PC-3 (cell line): Measurements from ENCODE around the gene LCK. TPM values are rescaled to one million over a fixed set of nuclear protein-coding genes. Genes with fewer than 3 reads are reported as not detected.

Experiments
- ATAC-seq: fragments of 200-7000 bp; cut with Tn5 transposase; 2 replicates; pipeline ENCODE4 v1.9.1; 2020; ENCODE audit warnings: mild to moderate bottlenecking, moderate library complexity
- BruUV-seq: library from RNA; stranded (reverse); fragments of 400-500 nt; replicated peaks from 2 replicates; lab custom pipeline; 2021; lab: Mats Ljungman, UMichigan
- CTCF ChIA-PET: fragments of 300-600 bp; sonication (Branson Sonifier 250); formaldehyde crosslinking; loops from one replicate; lab custom pipeline; 2022; ENCODE audit warnings: antibody characterized with exemption; lab: Charles Lee
- POLR2A ChIA-PET: fragments of 300-600 bp; sonication (Branson Sonifier 250); formaldehyde crosslinking; loops from one replicate; lab custom pipeline; 2022; ENCODE audit warnings: antibody characterized with exemption; ENCODE audit not compliant: unreplicated experiment; lab: Charles Lee
- DNase-seq: peaks from one replicate; pipeline ENCODE4 v3.0.0-alpha.2; 2015
- H2AFZ ChIP-seq: fragments of 300-600 bp; sonication (generic); 2 replicates; pipeline ENCODE4 v1.6.0; 2016; ENCODE audit warnings: antibody characterized with exemption, low read length
- H3F3A ChIP-seq: fragments of 300-600 bp; sonication (generic); one replicate; pipeline ENCODE4 v1.6.0; 2017; ENCODE audit warnings: antibody characterized with exemption, low read length, control low read depth, mild to moderate bottlenecking; ENCODE audit not compliant: unreplicated experiment
- H3K27ac ChIP-seq: fragments of 300-600 bp; sonication (generic); 2 replicates; pipeline ENCODE4 v1.5.1; 2016; ENCODE audit warnings: mild to moderate bottlenecking, low read length
- H3K27me3 ChIP-seq: fragments of 300-600 bp; sonication (generic); 2 replicates; pipeline ENCODE4 v1.6.1; 2016; ENCODE audit warnings: low read length, mixed read lengths
- H3K36me3 ChIP-seq: fragments of 300-600 bp; sonication (generic); 2 replicates; pipeline ENCODE4 v1.6.1; 2016; ENCODE audit warnings: low read depth, mixed run types, low read length, mixed read lengths
- H3K4me1 ChIP-seq: fragments of 300-600 bp; sonication (generic); 2 replicates; pipeline ENCODE4 v1.5.1; 2016; ENCODE audit warnings: low read length; ENCODE audit not compliant: insufficient read depth
- H3K4me2 ChIP-seq: fragments of 300-600 bp; sonication (generic); 2 replicates; pipeline ENCODE4 v1.6.0; 2016; ENCODE audit warnings: low read length
- H3K4me3 ChIP-seq: fragments of 300-600 bp; sonication (generic); 2 replicates; pipeline ENCODE4 v1.5.1; 2016; ENCODE audit warnings: mild to moderate bottlenecking, low read length, mixed read lengths
- H3K79me2 ChIP-seq: fragments of 300-600 bp; sonication (generic); 2 replicates; pipeline ENCODE4 v1.6.1; 2017; ENCODE audit warnings: low read length, mixed read lengths
- H3K9ac ChIP-seq: fragments of 300-600 bp; sonication (generic); 2 replicates; pipeline ENCODE4 v1.6.0; 2016; ENCODE audit warnings: mild to moderate bottlenecking, low read length
- H3K9me2 ChIP-seq: fragments of 300-600 bp; sonication (generic); replicated peaks from 2 replicates; pipeline ENCODE4 v1.6.1; 2016; ENCODE audit warnings: mixed run types, low read length, mixed read lengths
- H3K9me3 ChIP-seq: fragments of 300-600 bp; sonication (generic); 2 replicates; pipeline ENCODE4 v1.6.1; 2016; ENCODE audit warnings: low read length, mixed read lengths
- H4K20me1 ChIP-seq: fragments of 300-600 bp; sonication (generic); 2 replicates; pipeline ENCODE4 v1.6.1; 2016; ENCODE audit warnings: low read length, mixed read lengths
- EZH2 ChIP-seq: fragments of 300-600 bp; sonication (generic); IDR thresholded peaks from one replicate; pipeline ENCODE4 v1.6.1; 2017; ENCODE audit warnings: antibody characterized with exemption, mild to moderate bottlenecking, low read length; ENCODE audit not compliant: unreplicated experiment
- EZH2phosphoT487 ChIP-seq: fragments of 300-600 bp; sonication (generic); IDR thresholded peaks from 2 replicates; pipeline ENCODE4 v1.6.1; 2018; ENCODE audit warnings: mild to moderate bottlenecking, antibody characterized with exemption, low read length, borderline replicate concordance
- intact Hi-C: fragments of 100-400 bp; cut with micrococcal nuclease; formaldehyde crosslinking; loops from 2 replicates; pipeline ENCODE4 v1.9.0; 2023
- total RNA-seq: library from RNA; depleted of rRNA; stranded (reverse); fragments of >200 nt; gene quantifications from 2 replicates; pipeline ENCODE4 v1.2.3, GENCODE V29; 2014
- TF ChIP-seq, protein P1 (sequence below): fragments of 300-600 bp; sonication (generic); conservative IDR thresholded peaks from 2 replicates; pipeline ENCODE4 v1.5.1; 2017; ENCODE audit warnings: antibody characterized with exemption, low read depth, mild to moderate bottlenecking, low read length

Gene LCK
- total RNA-seq, 1 experiment from 2014 or later: 4.3 TPM

DNA sequence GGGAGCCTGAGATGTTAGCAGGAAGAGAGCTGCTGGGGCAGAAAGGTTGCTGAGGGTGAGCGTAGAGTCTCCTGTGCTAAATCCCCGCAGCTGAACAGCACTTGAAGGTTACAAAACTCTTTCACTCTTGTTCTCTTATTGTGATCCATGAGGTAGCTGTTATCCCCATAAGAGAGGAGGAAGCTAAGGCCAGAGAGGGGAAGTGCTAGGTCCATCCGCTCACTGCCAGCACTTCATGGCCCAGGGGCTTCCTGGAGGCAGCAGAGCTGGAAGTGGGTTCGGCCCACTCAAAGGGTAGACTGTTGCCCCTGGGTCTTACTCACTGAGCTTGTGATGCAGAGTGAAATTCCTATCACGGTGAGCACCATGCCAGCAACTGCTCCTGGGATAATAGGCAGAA lies 34.5 kb upstream of the LCK start:
- peaks cover 40% of the 10 kb centered on the region for H3K4me1 ChIP-seq
- H2AFZ ChIP-seq: no peak overlapping the region
- H3F3A ChIP-seq: peaks cover 6% of the 10 kb centered on the region
- intact Hi-C loops: loop anchor here (5.0 kb wide), 4 partner anchors 76 to 196 kb away; partner anchors contain the start of gene HDAC1
- ATAC-seq: no peak
- H3K9me3 ChIP-seq: no peaks in the 10 kb centered on the region
- H3K4me3 ChIP-seq: no peak overlapping the region
- DNase-seq: no peak
- no peaks in the 10 kb centered on the region for H4K20me1 ChIP-seq
- H3K27ac ChIP-seq: peak overlapping the region; percentile 94
- BruUV-seq: TSS peak; percentile 26
- ChIA-PET POLR2A (interaction anchor here (0.5 to 0.6 kb wide), 3 partner anchors 39 to 135 kb away, joined by 3 to 4 read pairs (median 3); no protein-coding TSS in a partner anchor), CTCF (interaction anchor here (0.8 to 2.3 kb wide), 8 partner anchors 24 to 178 kb away, joined by 3 to 17 read pairs (median 8); partner anchors contain the start of gene BSDC1)
- peak overlapping the region; percentile 42 for H3K9ac ChIP-seq
- TF ChIP-seq EZH2: no peak
- TF ChIP-seq, protein P1, sequence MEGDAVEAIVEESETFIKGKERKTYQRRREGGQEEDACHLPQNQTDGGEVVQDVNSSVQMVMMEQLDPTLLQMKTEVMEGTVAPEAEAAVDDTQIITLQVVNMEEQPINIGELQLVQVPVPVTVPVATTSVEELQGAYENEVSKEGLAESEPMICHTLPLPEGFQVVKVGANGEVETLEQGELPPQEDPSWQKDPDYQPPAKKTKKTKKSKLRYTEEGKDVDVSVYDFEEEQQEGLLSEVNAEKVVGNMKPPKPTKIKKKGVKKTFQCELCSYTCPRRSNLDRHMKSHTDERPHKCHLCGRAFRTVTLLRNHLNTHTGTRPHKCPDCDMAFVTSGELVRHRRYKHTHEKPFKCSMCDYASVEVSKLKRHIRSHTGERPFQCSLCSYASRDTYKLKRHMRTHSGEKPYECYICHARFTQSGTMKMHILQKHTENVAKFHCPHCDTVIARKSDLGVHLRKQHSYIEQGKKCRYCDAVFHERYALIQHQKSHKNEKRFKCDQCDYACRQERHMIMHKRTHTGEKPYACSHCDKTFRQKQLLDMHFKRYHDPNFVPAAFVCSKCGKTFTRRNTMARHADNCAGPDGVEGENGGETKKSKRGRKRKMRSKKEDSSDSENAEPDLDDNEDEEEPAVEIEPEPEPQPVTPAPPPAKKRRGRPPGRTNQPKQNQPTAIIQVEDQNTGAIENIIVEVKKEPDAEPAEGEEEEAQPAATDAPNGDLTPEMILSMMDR: no peak
- TF ChIP-seq EZH2phosphoT487: no peak
- H3K27me3 ChIP-seq: no peaks in the 10 kb centered on the region
- no peaks in the 10 kb centered on the region for H3K9me2 ChIP-seq
- H3K4me2 ChIP-seq: peak overlapping the region; percentile 70
- H3K79me2 ChIP-seq: peaks cover 21% of the 10 kb centered on the region
- H3K36me3 ChIP-seq: peaks cover 12% of the 10 kb centered on the region; the same call in 1 of the 2 replicates

DNA sequence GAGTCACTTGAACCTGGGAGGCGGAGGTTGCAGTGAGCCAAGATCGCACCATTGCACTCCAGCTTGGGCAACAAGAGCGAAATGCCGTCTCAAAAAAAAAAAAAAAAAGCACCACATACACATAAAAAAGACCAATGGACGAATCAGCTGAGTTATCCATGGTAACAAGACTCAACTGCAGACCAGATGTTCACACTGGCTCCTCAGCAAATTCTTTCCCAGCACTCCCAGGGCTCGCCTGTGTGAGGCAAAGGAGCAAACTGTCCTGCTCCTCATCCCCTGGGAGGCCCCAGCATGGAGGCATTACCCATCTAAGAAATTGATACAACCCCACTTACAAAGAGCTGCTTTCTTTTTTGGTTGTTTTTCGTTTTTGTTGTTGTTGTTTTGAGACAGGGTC lies 32.0 kb upstream of the LCK start:
- no peaks in the 10 kb centered on the region for H3K9me3 ChIP-seq
- peaks cover 45% of the 10 kb centered on the region for H3K79me2 ChIP-seq
- no peaks in the 10 kb centered on the region for H3K27me3 ChIP-seq
- H3K4me3 ChIP-seq: no peak overlapping the region
- H3K4me2 ChIP-seq: no peak overlapping the region
- no peaks in the 10 kb centered on the region for H4K20me1 ChIP-seq
- H3K4me1 ChIP-seq: peaks cover 48% of the 10 kb centered on the region
- no peak for DNase-seq
- TF ChIP-seq EZH2phosphoT487: no peak
- H3K9me2 ChIP-seq: no peaks in the 10 kb centered on the region
- no peak overlapping the region for H3K9ac ChIP-seq
- ChIA-PET POLR2A (no interaction called here), CTCF (no interaction called here)
- no peak overlapping the region for H3K27ac ChIP-seq
- BruUV-seq: no TSS peak
- peaks cover 17% of the 10 kb centered on the region; the same call in 1 of the 2 replicates for H3K36me3 ChIP-seq
- intact Hi-C loops: loop anchor here (5.0 kb wide), 4 partner anchors 73 to 193 kb away; partner anchors contain the start of gene HDAC1
- no peak for ATAC-seq
- H2AFZ ChIP-seq: no peak overlapping the region
- H3F3A ChIP-seq: peaks cover 6% of the 10 kb centered on the region

DNA sequence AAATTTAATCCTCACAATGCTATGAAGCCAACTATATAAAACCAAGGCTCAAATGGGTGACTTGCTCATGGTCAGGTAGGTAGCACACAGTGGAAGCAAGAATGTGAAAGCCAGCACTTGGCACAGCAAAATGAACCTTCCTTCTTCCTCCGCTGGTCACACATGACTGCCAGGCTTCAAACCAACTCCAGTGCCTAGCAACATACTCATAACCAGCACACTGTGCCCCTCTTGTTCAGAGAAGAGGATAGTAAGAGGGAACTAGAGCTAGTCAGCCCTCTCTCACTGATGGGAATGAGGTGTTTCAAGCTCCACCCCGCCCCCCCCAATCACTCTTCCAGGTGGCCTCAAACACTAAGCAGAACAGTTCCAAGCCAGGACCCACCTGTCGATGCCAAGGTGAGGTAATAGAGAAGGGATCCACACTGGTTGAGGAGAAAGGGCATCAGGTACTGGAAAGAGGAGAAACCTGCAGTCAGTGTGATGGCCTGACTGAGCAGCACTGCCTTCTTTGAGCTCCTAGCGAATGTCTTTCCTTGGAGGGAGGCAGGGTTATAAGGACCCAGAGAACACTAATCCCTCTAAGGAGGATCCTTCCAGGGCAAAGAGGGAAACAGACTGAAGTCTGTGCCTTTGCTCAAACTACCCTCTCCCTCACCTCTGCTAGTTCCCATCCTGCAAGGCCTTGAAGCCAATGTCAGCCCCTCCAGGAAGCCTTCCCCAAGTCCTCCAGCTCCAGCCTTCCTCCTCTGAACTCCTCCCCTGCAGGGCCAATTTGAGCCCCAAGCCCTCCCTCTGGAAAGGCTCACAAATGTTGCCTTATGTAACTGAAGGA lies 30.1 kb upstream of the LCK start:
- no TSS peak for BruUV-seq
- ChIA-PET CTCF (no interaction called here), POLR2A (no interaction called here)

More for the DNA sequence above, 30.1 kb upstream of the LCK start:
- H3K9ac ChIP-seq: peak overlapping the region; percentile 98
- peaks cover 6% of the 10 kb centered on the region for H3F3A ChIP-seq
- H3K4me2 ChIP-seq: peak overlapping the region; percentile 93
- no peak for TF ChIP-seq EZH2phosphoT487
- TF ChIP-seq, protein P1: no peak
- no peak for TF ChIP-seq EZH2
- no peaks in the 10 kb centered on the region for H3K9me3 ChIP-seq
- H3K27ac ChIP-seq: peak overlapping the region; percentile 70; the same call in 1 of the 2 replicates
- no peak for DNase-seq
- no peaks in the 10 kb centered on the region for H4K20me1 ChIP-seq
- no peaks in the 10 kb centered on the region for H3K27me3 ChIP-seq
- H3K36me3 ChIP-seq: peaks cover 22% of the 10 kb centered on the region
- no peaks in the 10 kb centered on the region for H3K9me2 ChIP-seq
- peak overlapping the region; percentile 86 for H3K4me3 ChIP-seq
- H3K79me2 ChIP-seq: peaks cover 55% of the 10 kb centered on the region
- ATAC-seq: no peak
- peak overlapping the region; percentile 60; the same call in 1 of the 2 replicates for H2AFZ ChIP-seq
- peaks cover 36% of the 10 kb centered on the region for H3K4me1 ChIP-seq
- intact Hi-C loops: no loop called here
